Loucy (cell line): ENCODE measurements around the gene IQCC.

Source experiments
- EZH2phosphoT487 ChIP-seq: fragments of 200-600 bp; IDR thresholded peaks from 2 replicates; pipeline ENCODE4 v1.6.1; 2018; ENCODE audit warnings: antibody characterized with exemption, mild to moderate bottlenecking, moderate library complexity, borderline replicate concordance
- TF ChIP-seq, protein P1 (sequence below): fragments of 200-600 bp; sonication (generic); conservative IDR thresholded peaks from 2 replicates; pipeline ENCODE4 v1.5.1; 2014; ENCODE audit warnings: mild to moderate bottlenecking, antibody characterized with exemption, low read length

- TF ChIP-seq, protein P1, sequence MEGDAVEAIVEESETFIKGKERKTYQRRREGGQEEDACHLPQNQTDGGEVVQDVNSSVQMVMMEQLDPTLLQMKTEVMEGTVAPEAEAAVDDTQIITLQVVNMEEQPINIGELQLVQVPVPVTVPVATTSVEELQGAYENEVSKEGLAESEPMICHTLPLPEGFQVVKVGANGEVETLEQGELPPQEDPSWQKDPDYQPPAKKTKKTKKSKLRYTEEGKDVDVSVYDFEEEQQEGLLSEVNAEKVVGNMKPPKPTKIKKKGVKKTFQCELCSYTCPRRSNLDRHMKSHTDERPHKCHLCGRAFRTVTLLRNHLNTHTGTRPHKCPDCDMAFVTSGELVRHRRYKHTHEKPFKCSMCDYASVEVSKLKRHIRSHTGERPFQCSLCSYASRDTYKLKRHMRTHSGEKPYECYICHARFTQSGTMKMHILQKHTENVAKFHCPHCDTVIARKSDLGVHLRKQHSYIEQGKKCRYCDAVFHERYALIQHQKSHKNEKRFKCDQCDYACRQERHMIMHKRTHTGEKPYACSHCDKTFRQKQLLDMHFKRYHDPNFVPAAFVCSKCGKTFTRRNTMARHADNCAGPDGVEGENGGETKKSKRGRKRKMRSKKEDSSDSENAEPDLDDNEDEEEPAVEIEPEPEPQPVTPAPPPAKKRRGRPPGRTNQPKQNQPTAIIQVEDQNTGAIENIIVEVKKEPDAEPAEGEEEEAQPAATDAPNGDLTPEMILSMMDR, result no peak
- TF ChIP-seq EZH2phosphoT487, result no peak
Measured at GRCh38 chr1:32205401-32206370, at the start of gene IQCC.
